ENCODE measurements around the gene DIDO1. TPM values are rescaled to one million over a fixed set of nuclear protein-coding genes. Genes with fewer than 3 reads are reported as not detected.

Gene DIDO1
- total RNA-seq, 4 donors from 2014 or later, result 38.2 to 68.8 (median 46.6) TPM

DNA sequence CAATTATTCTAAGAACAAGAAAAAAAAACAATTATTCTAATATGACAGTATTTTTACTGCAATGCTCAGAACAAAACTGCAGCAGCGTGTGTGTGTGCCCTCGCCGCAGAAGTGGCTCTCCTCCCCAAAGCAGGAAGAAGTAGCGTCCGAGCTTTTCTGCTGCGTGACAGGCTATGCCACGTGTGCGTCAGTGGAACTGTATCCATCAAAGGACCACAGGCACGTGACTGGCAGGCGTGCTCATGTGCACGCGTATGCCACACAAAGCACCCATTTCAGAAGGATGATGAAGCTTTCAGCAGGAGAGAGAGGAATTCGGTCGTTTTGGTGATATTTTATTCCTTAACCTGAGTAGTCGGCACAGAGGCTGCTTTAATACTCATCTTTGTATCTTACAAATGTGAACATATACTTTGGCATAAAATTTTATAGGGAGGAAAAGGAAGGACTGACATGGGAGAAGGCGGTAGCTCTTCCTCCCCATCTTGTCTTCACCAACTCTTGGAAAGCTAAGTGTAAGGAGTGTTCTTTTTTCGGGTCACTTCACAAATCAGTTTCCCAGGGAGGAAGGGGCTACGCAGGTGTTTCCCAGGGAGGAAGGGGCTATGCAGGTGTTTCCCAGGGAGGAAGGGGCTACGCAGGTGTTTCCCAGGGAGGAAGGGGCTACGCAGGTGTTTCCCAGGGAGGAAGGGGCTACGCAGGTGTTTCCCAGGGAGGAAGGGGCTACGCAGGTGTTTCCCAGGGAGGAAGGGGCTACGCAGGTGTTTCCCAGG, 68.1 kb downstream of the DIDO1 start:
- TF ChIP-seq, protein P1, sequence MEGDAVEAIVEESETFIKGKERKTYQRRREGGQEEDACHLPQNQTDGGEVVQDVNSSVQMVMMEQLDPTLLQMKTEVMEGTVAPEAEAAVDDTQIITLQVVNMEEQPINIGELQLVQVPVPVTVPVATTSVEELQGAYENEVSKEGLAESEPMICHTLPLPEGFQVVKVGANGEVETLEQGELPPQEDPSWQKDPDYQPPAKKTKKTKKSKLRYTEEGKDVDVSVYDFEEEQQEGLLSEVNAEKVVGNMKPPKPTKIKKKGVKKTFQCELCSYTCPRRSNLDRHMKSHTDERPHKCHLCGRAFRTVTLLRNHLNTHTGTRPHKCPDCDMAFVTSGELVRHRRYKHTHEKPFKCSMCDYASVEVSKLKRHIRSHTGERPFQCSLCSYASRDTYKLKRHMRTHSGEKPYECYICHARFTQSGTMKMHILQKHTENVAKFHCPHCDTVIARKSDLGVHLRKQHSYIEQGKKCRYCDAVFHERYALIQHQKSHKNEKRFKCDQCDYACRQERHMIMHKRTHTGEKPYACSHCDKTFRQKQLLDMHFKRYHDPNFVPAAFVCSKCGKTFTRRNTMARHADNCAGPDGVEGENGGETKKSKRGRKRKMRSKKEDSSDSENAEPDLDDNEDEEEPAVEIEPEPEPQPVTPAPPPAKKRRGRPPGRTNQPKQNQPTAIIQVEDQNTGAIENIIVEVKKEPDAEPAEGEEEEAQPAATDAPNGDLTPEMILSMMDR (IDR thresholded peaks at IDR 0.05; ENCODE audit: low read depth), result no peak

DNA sequence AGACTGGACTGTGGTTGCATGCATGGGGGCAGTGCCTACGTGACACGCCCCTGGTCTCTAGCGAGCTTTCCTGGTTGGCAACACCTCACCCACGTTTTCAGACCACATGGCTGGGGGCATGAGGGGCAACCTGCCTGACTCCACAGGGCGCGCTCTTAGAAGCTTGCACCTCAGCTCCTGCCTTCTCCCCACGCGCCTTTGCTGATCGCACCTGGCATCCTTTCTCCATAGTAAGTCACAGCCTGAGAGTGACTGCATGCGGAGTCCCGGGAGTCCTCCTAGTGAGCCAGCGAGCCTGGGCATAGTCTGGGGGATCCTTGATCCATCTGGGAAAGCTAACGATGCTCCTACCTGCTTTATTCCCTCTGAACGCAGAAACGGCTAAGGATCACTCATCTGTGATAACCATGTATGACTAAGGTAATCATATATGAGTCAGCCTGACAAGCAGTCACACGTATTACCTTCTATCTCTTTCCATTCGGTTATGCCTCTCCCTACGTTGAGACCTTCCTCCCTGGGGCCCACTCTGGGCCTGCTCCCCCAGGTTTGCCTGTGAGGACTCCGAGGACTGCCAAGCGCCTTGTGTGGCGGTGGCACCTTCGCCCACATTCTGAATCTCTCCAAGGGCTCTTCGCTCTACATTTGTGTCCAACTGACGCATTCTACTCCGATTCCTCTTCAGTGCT, 69.2 kb downstream of the DIDO1 start:
- TF ChIP-seq, protein P1 (IDR thresholded peaks at IDR 0.05; ENCODE audit: low read depth), result no peak

DNA sequence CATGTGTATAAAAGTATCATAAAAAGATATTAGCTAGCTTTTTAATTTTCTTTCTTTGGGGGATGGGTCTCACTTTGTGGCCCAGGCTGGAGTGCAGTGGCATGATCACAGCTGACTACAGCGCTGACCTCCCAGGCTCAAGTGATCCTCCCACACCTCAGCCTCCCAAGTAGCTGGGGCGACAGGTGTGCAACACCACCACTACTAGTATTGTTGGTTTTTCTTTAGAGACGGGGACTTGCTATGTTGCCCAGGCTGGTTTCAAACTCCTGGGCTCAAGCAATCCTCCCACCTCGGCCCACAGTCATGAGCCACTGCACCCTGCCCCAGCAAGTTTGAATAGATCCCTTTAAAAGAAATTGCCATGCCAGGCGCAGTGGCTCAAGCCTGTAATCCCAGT, 71.2 kb downstream of the DIDO1 start:
- TF ChIP-seq, protein P1 (IDR thresholded peaks at IDR 0.05; ENCODE audit: low read depth), result no peak

DNA sequence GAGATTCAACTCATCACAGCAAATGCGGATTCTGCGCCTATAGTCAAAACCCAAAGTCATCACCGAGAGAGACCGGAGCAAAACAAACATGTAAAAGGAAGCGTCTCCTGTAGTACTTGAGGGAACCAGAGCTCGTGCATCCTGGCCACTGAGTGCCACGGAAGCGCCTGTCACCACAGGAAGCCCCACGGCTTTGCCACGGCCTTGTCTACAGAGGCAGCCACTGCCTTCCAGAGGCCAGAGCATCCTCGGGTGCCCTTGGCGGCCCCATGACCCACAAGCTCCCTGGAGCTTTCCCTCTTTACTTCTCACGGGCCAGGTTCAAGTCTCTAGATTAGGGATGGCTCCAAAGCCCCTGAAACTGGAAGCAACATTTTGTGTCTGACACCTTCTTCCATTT, 72.2 kb downstream of the DIDO1 start:
- TF ChIP-seq, protein P1 (IDR thresholded peaks at IDR 0.05; ENCODE audit: low read depth), result no peak

DNA sequence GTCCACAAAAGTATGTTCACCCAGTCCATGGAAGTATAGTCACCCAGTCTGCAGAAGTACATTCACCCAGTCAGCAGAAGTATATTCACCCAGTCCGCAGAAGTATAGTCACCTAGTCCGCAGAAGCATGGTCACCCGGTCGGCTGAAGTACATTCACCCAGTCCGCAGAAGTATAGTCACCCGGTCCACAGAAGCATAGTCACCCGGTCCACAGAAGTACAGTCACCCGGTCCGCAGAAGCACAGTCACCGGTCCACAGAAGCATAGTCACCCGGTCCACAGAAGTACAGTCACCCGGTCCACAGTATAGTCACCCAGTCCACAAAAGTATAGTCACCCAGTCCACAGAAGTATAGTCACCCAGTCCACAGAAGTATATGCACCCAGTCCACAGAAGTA, 73.5 kb downstream of the DIDO1 start:
- TF ChIP-seq, protein P1 (IDR thresholded peaks at IDR 0.05; ENCODE audit: low read depth), result no peak

DNA sequence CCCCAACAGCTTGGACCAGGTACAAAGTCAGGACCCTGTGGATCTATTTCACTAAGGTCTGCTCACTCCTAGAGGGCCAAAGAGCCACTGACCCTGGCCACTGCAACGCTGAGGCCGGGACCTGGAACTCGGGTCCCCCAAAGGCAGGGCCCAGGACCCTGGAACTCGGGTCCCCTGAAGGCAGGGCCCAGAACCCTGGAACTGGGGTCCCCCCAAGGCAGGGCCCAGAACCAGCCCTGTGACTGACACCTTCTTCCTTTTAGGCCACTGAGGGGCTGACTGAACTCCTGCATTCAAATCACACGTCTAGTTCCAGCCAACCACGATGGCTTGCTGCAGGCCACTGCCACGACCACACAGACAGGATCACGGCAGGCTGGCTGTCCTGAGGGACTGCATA, 74.1 kb downstream of the DIDO1 start:
- TF ChIP-seq, protein P1 (IDR thresholded peaks at IDR 0.05; ENCODE audit: low read depth), result no peak

DNA sequence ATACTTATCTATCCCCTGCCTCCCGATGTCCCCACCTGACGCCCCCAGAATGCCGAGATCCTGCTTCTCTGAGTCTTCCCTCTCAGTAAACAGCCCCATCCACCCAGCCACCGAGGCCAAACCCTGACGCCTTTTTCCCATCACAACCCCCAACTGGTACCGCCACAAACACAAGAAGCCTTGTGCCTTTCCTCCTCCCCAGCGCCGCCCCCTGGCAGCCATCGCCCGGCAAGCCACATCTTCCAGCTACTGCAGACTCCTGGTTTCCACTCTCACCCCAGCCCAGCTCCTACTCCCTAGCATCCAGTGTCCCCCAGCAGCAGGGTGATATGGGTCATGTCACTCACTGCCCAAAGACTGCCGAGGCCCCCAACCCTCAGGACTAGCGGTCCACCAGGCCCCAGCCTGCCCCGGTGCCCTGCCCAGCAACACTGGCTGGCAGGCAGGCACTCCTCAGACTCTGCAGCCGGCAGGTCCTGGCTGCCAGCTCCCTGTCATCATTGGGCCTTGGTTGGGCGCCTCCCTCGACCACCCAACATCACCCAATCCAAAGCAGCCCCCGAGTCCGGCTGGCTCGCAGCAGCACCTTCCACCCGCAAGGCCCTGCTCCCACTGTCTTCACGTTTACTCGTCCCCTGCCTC, 75.9 kb downstream of the DIDO1 start:
- TF ChIP-seq, protein P1 (IDR thresholded peaks at IDR 0.05; ENCODE audit: low read depth), result no peak

All from subcutaneous adipose tissue (tissue), 4 donors.